GM21526 (cell line): ENCODE data around the gene TNFAIP2.
"Not testable (repeated sequence)": the region's sequence is repeated elsewhere in the genome, so short reads cannot be mapped to it uniquely, and the experiment has no call there.

ENCODE experiments used
- ATAC-seq: cut with Tn5 transposase; IDR thresholded peaks from one replicate; pipeline ENCODE4 v1.9.1; 2021; ENCODE audit warnings: moderate library complexity; ENCODE audit not compliant: unreplicated experiment, low FRiP score

Gene TNFAIP2

GRCh38 chr14:103149351-103150237 lies 26.3 kb downstream of the TNFAIP2 start:
- ATAC-seq, result no peak

GRCh38 chr14:103151270-103151945 lies 28.1 kb downstream of the TNFAIP2 start:
- ATAC-seq, result no peak

GRCh38 chr14:103155010-103155409 lies 31.7 kb downstream of the TNFAIP2 start:
- no peak for ATAC-seq

- not testable (repeated sequence) for ATAC-seq
These were observed 32.2 kb downstream of the TNFAIP2 start for GRCh38 chr14:103155416-103155815.

GRCh38 chr14:103155826-103156394 lies 32.6 kb downstream of the TNFAIP2 start:
- no peak for ATAC-seq

GRCh38 chr14:103156651-103157378 lies 33.6 kb downstream of the TNFAIP2 start:
- no peak for ATAC-seq

- ATAC-seq, result no peak
These were observed 34.7 kb downstream of the TNFAIP2 start for GRCh38 chr14:103157969-103158368.

- no peak for ATAC-seq
These were observed 35.4 kb downstream of the TNFAIP2 start for GRCh38 chr14:103158688-103159087.

GRCh38 chr14:103160321-103161053 lies 37.2 kb downstream of the TNFAIP2 start:
- no peak for ATAC-seq

GRCh38 chr14:103161054-103161397 lies 37.8 kb downstream of the TNFAIP2 start:
- ATAC-seq, result no peak

GRCh38 chr14:103163199-103163598 lies 39.9 kb downstream of the TNFAIP2 start:
- no peak for ATAC-seq

GRCh38 chr14:103164006-103164405 lies 40.7 kb downstream of the TNFAIP2 start:
- no peak for ATAC-seq

GRCh38 chr14:103164779-103165178 lies 41.5 kb downstream of the TNFAIP2 start:
- no peak for ATAC-seq

- no peak for ATAC-seq
These were observed 42.1 kb downstream of the TNFAIP2 start for GRCh38 chr14:103165323-103165722.

- ATAC-seq, result no peak
These were observed 46.7 kb downstream of the TNFAIP2 start for GRCh38 chr14:103169954-103170353.

- not testable (repeated sequence) for ATAC-seq
These were observed 47.9 kb downstream of the TNFAIP2 start for GRCh38 chr14:103171206-103171605.

GRCh38 chr14:103172921-103173320 lies 49.7 kb downstream of the TNFAIP2 start:
- no peak for ATAC-seq

- not testable (repeated sequence) for ATAC-seq
These were observed 50.6 kb downstream of the TNFAIP2 start for GRCh38 chr14:103173887-103174286.

GRCh38 chr14:103176176-103176575 lies 52.9 kb downstream of the TNFAIP2 start:
- ATAC-seq, result not testable (repeated sequence)

- ATAC-seq, result no peak
These were observed 54.1 kb downstream of the TNFAIP2 start for GRCh38 chr14:103177376-103177775.
